Kidney (tissue), 14 donors: ENCODE results near the gene GJB2. TPM values are rescaled to one million over a fixed set of nuclear protein-coding genes. Genes with fewer than 3 reads are reported as not detected.

Source experiments
- DNase-seq, 5 donors: peaks; one replicate each; pipeline ENCODE4 v3.0.0-alpha.2; 2013 to 2020
- FAIRE-seq: peaks from 2 replicates; lab custom pipeline; 2012; peaks lifted over from hg19 to GRCh38; lab: Jason Lieb, UNC
- H3K27ac ChIP-seq, 2 donors: one replicate each; pipeline ENCODE4 v1.7.0; 2013; ENCODE audit warnings: low read depth in 2 of 2, low read length in 2 of 2, inconsistent platforms in 1 of 2
- H3K27me3 ChIP-seq: one replicate; pipeline ENCODE4 v1.7.1; 2013; ENCODE audit warnings: low read length, inconsistent platforms; ENCODE audit not compliant: control insufficient read depth, insufficient read depth
- H3K36me3 ChIP-seq, 3 donors: one replicate each; pipeline versions ENCODE4 v1.7.0 to v1.7.1; 2013; ENCODE audit warnings: low read length in 3 of 3, control low read depth in 1 of 3, inconsistent platforms in 1 of 3; ENCODE audit not compliant: insufficient read depth in 3 of 3, control insufficient read depth in 2 of 3
- H3K4me1 ChIP-seq, 3 donors: one replicate each; pipeline versions ENCODE4 v1.7.0 to v1.7.1; 2013; ENCODE audit warnings: low read length in 3 of 3, inconsistent platforms in 1 of 3, low read depth in 1 of 3; ENCODE audit not compliant: control insufficient read depth in 2 of 3, insufficient read depth in 2 of 3
- H3K4me3 ChIP-seq, 3 donors: one replicate each; pipeline versions ENCODE4 v1.7.0 to v1.8.1; 2013; ENCODE audit warnings: low read length in 3 of 3, control low read depth in 1 of 3, inconsistent platforms in 1 of 3
- H3K9ac ChIP-seq, 3 donors: one replicate each; pipeline versions ENCODE4 v1.7.0 to v1.7.1; 2013; ENCODE audit warnings: low read length in 3 of 3, control low read depth in 1 of 3, inconsistent platforms in 1 of 3
- H3K9me3 ChIP-seq, 3 donors: one replicate each; pipeline versions ENCODE4 v1.7.0 to v1.7.1; 2013; ENCODE audit warnings: low read length in 3 of 3, control low read depth in 1 of 3, inconsistent platforms in 1 of 3; ENCODE audit not compliant: control insufficient read depth in 2 of 3, insufficient read depth in 1 of 3
- intact Hi-C: fragments of 100-400 bp; cut with DNase I; formaldehyde crosslinking; loops from one replicate; pipeline ENCODE4 v1.11.1; 2022
- polyA plus RNA-seq: library from polyadenylated mRNA; stranded (reverse); fragments of 350-450 nt; fragmentation: Illumina TruSeq; extraction: RNeasy Lipid Tissue Mini Kit (QIAGEN cat#74804); gene quantifications from one replicate; pipeline ENCODE4 v1.2.3, GENCODE V29; 2014; ENCODE audit warnings: low read depth, low replicate concordance; ENCODE audit not compliant: insufficient read depth
- total RNA-seq: library from RNA; stranded (reverse); fragmentation: NEBNext Ultra II Directional; extraction: Animal tissue kit (Norgen Biotek cat#: 25700); gene quantifications from one replicate; pipeline ENCODE4 v1.2.1, GENCODE V29; 2021
- TF ChIP-seq, protein P1 (sequence below): IDR thresholded peaks from 3 replicates; pipeline ENCODE4 v1.5.1; 2012; ENCODE audit warnings: mild to moderate bottlenecking, moderate library complexity, borderline replicate concordance; ENCODE audit not compliant: insufficient read depth; ENCODE audit errors: extremely low read depth
- donor health status: control.
- donor health status: control.
- donor health status: control.
- donor health status: control.
- donor health status: control.
- donor health status: DM: yes; HTN: yes; CAD: no.
- donor health status: Normal renal cell carcinoma (clear cell type).

GJB2 gene
- total and polyA plus RNA-seq, 2 donors from 2014 or later, result 5.0 to 13.1 TPM

DNA sequence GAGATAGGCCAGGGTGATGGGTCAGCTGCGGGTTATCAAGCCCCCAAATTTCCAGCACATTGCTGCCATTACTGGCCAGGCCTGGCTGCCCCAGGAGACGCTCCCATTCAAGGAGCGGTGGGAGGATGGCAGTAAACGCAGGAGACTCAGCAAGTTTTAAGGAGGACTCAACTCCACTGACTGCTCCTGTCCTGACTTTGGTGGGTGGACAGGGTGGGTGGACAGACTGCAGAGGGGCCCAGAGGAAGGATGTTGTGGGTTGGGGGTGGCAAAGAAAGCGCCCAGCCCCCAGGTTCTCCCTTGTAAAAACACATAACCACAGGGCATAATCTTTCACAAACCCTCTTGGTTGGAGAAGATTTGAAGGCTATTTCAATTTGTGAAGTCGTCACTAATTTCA is 35.0 kb upstream of the GJB2 start:
- TF ChIP-seq, protein P1, sequence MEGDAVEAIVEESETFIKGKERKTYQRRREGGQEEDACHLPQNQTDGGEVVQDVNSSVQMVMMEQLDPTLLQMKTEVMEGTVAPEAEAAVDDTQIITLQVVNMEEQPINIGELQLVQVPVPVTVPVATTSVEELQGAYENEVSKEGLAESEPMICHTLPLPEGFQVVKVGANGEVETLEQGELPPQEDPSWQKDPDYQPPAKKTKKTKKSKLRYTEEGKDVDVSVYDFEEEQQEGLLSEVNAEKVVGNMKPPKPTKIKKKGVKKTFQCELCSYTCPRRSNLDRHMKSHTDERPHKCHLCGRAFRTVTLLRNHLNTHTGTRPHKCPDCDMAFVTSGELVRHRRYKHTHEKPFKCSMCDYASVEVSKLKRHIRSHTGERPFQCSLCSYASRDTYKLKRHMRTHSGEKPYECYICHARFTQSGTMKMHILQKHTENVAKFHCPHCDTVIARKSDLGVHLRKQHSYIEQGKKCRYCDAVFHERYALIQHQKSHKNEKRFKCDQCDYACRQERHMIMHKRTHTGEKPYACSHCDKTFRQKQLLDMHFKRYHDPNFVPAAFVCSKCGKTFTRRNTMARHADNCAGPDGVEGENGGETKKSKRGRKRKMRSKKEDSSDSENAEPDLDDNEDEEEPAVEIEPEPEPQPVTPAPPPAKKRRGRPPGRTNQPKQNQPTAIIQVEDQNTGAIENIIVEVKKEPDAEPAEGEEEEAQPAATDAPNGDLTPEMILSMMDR, result no peak
- Histone ChIP-seq H3K9me3 (no peaks in the 10 kb centered on the region), H3K9ac (no peak overlapping the region), H3K4me3 (no peak overlapping the region), H3K36me3 (no peaks in the 10 kb centered on the region), H3K4me1 (no peaks in the 10 kb centered on the region), H3K27ac (no peak overlapping the region), H3K27me3 (peaks cover 5% of the 10 kb centered on the region)
- intact Hi-C loops, result no loop called here
- DNase-seq (no peak), FAIRE-seq (no peak)

DNA sequence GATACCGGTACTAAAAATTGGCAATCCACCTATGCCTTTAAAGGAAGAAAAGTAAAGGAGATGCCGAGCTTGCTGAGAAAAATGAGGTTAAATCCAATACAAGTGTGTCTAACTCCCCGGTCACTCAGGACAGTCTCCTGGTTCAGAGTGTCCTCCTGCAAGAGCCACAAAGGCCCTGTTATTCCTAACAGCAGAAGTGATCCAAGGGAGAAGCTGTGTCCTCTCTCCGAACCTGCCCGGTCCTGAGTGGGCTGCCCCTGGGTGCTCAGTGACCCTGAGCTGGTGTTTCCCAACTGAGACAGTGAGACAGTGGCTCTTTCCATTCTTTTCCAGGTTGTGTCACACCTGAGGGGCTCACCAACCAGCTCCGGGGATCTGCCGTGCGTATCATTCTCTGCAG is 34.5 kb upstream of the GJB2 start:
- H3K36me3 ChIP-seq, result no peaks in the 10 kb centered on the region
- H3K27me3 ChIP-seq, result peaks cover 5% of the 10 kb centered on the region
- DNase-seq (no peak), FAIRE-seq (no peak)
- H3K27ac ChIP-seq, result no peak overlapping the region
- intact Hi-C loops, result no loop called here
- no peak overlapping the region for H3K4me3 ChIP-seq
- H3K9ac ChIP-seq, result no peak overlapping the region
- TF ChIP-seq, protein P1, result no peak
- no peaks in the 10 kb centered on the region for H3K4me1 ChIP-seq
- no peaks in the 10 kb centered on the region for H3K9me3 ChIP-seq

GRCh38 chr13:20222553-20222952 is 29.8 kb upstream of the GJB2 start:
- intact Hi-C loops, result no loop called here
- Histone ChIP-seq H3K27me3 (no peaks in the 10 kb centered on the region), H3K4me1 (no peaks in the 10 kb centered on the region), H3K4me3 (no peak overlapping the region), H3K9ac (no peak overlapping the region), H3K27ac (no peak overlapping the region), H3K36me3 (no peaks in the 10 kb centered on the region), H3K9me3 (no peaks in the 10 kb centered on the region)
- FAIRE-seq, result no peak
- TF ChIP-seq, protein P1, result no peak
- no peak for DNase-seq

GRCh38 chr13:20221772-20222171 is 29.0 kb upstream of the GJB2 start:
- H3K9ac ChIP-seq, result no peak overlapping the region
- no peak for DNase-seq
- FAIRE-seq, result no peak
- H3K4me1 ChIP-seq, result no peaks in the 10 kb centered on the region
- H3K9me3 ChIP-seq, result no peaks in the 10 kb centered on the region
- H3K27me3 ChIP-seq, result no peaks in the 10 kb centered on the region
- intact Hi-C loops, result no loop called here
- TF ChIP-seq, protein P1, result no peak
- no peaks in the 10 kb centered on the region for H3K36me3 ChIP-seq
- no peak overlapping the region for H3K4me3 ChIP-seq
- no peak overlapping the region for H3K27ac ChIP-seq
